Fibroblast of lung (primary cell): Measurements from ENCODE around the gene MYO1H. TPM values are rescaled to one million over a fixed set of nuclear protein-coding genes. Genes with fewer than 3 reads are reported as not detected.
"Not testable (repeated sequence)": the region's sequence is repeated elsewhere in the genome, so short reads cannot be mapped to it uniquely, and the experiment has no call there.

ENCODE experiments used
- DNase-seq, 2 donors: peaks; one replicate each; pipeline versions ENCODE4 v3.0.0 to v3.0.0-alpha.2; 2010; ENCODE audit warnings: low read depth in 2 of 2
- H2AFZ ChIP-seq: 2 replicates; pipeline ENCODE4 v1.5.1; 2012; ENCODE audit warnings: low read length, control low read depth, inconsistent platforms
- H3K27ac ChIP-seq: 2 replicates; pipeline ENCODE4 v1.5.1; 2011; ENCODE audit warnings: low read length, control low read depth; ENCODE audit not compliant: insufficient read depth
- H3K27me3 ChIP-seq: 2 replicates; pipeline ENCODE4 v1.5.1; 2011; ENCODE audit warnings: mild to moderate bottlenecking, low read length; ENCODE audit not compliant: control insufficient read depth, insufficient read depth
- H3K36me3 ChIP-seq: 2 replicates; pipeline ENCODE4 v1.5.1; 2011; ENCODE audit warnings: low read length; ENCODE audit not compliant: control insufficient read depth, insufficient read depth
- H3K4me1 ChIP-seq: 2 replicates; pipeline ENCODE4 v1.5.1; 2011; ENCODE audit warnings: low read length; ENCODE audit not compliant: control insufficient read depth, insufficient read depth; ENCODE audit errors: extremely low read depth
- H3K4me2 ChIP-seq: 2 replicates; pipeline ENCODE4 v1.5.1; 2011; ENCODE audit warnings: low read length, control low read depth; ENCODE audit not compliant: insufficient read depth; ENCODE audit errors: extremely low read depth
- H3K4me3 ChIP-seq, 4 experiments: fragments of 200-600 bp in 1 of 4; sonication (generic) in 1 of 4; replicated peaks in 1 of 4; 2 replicates each; pipeline ENCODE4 v1.5.1; 2011 to 2016; ENCODE audit warnings: low read length in 4 of 4, low read depth in 3 of 4, mild to moderate bottlenecking in 3 of 4, control low read depth in 2 of 4, inconsistent platforms in 1 of 4, mixed read lengths in 1 of 4; ENCODE audit not compliant: insufficient read depth in 1 of 4; ENCODE audit errors: control extremely low read depth in 1 of 4
- H3K79me2 ChIP-seq: 2 replicates; pipeline ENCODE4 v1.5.1; 2012; ENCODE audit warnings: mild to moderate bottlenecking, low read length, inconsistent platforms; ENCODE audit not compliant: control insufficient read depth, insufficient read depth
- H3K9ac ChIP-seq: 2 replicates; pipeline ENCODE4 v1.5.1; 2011; ENCODE audit warnings: mild to moderate bottlenecking, low read length, control low read depth; ENCODE audit not compliant: insufficient read depth
- H3K9me3 ChIP-seq: 2 replicates; pipeline ENCODE4 v1.5.1; 2012; ENCODE audit warnings: low read depth, low read length; ENCODE audit not compliant: control insufficient read depth, insufficient read depth
- H4K20me1 ChIP-seq: 2 replicates; pipeline ENCODE4 v1.5.1; 2011; ENCODE audit warnings: low read length; ENCODE audit not compliant: control insufficient read depth, insufficient read depth; ENCODE audit errors: extremely low read depth
- EZH2 ChIP-seq: IDR thresholded peaks from 2 replicates; pipeline ENCODE4 v1.5.1; 2012; ENCODE audit warnings: low read length, control low read depth, mild to moderate bottlenecking; ENCODE audit errors: missing control alignments
- polyA plus RNA-seq, 2 donors: library from polyadenylated mRNA; depleted of rRNA in 1 of 2; stranded (reverse) in 1 of 2; unstranded in 1 of 2; fragments of >200 nt; gene quantifications; 2 replicates each; pipeline ENCODE4 v1.2.1, GENCODE V29; 2011 to 2012; ENCODE audit warnings: missing spikeins in 1 of 2
- total RNA-seq: library from RNA; depleted of rRNA; stranded (reverse); fragments of >200 nt; gene quantifications from 2 replicates; pipeline ENCODE4 v1.2.1, GENCODE V29; 2014
- TF ChIP-seq, protein P1 (sequence below), 2 donors: IDR thresholded peaks in 1 of 2; conservative IDR thresholded peaks in 1 of 2; 1 replicate in 1 of 2; 2 replicates in 1 of 2; pipeline ENCODE4 v1.5.1; 2011 to 2012; ENCODE audit warnings: low read length in 2 of 2, control low read depth in 1 of 2, inconsistent platforms in 1 of 2, low read depth in 1 of 2, mild to moderate bottlenecking in 1 of 2

MYO1H gene
- total and polyA plus RNA-seq, 2 donors (not counting 1 experiment from before 2014, with no cell fraction given): 0.07 TPM; not detected in 1

DNA sequence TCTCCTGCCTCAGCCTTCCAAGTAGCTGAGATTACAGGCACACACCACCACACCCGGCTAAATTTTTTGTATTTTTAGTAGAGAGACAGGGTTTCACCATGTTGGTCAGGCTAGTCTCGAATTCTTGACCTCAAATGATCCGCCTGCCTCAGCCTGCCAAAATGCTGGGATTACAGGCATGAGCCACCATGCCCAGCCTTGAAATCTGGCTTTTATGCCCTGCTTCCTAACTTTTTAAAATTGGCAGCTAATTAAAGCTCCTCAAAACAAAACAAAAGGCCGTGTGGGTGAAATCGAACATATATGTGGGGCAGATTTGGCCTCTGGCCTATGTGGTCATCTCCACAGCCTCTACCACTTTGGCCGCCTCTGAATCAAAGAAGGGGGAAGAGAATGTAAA lies 91.5 kb downstream of the MYO1H start:
- no peak overlapping the region for H2AFZ ChIP-seq
- no peaks in the 10 kb centered on the region for H3K4me1 ChIP-seq
- peak overlapping the region; percentile 27 for H3K4me2 ChIP-seq
- no peaks in the 10 kb centered on the region for H3K79me2 ChIP-seq
- peaks cover 2% of the 10 kb centered on the region for H3K36me3 ChIP-seq
- TF ChIP-seq EZH2: no peak
- TF ChIP-seq, protein P1, sequence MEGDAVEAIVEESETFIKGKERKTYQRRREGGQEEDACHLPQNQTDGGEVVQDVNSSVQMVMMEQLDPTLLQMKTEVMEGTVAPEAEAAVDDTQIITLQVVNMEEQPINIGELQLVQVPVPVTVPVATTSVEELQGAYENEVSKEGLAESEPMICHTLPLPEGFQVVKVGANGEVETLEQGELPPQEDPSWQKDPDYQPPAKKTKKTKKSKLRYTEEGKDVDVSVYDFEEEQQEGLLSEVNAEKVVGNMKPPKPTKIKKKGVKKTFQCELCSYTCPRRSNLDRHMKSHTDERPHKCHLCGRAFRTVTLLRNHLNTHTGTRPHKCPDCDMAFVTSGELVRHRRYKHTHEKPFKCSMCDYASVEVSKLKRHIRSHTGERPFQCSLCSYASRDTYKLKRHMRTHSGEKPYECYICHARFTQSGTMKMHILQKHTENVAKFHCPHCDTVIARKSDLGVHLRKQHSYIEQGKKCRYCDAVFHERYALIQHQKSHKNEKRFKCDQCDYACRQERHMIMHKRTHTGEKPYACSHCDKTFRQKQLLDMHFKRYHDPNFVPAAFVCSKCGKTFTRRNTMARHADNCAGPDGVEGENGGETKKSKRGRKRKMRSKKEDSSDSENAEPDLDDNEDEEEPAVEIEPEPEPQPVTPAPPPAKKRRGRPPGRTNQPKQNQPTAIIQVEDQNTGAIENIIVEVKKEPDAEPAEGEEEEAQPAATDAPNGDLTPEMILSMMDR (conservative IDR thresholded peaks at IDR 0.05 in 1 of 2, IDR thresholded peaks at IDR 0.05 in 1 of 2; ENCODE audit: low read depth in 1 of 2, low read length in 2 of 2): no peak
- H3K4me3 ChIP-seq: no peak overlapping the region
- H3K9ac ChIP-seq: no peak overlapping the region
- no peak overlapping the region for H3K27ac ChIP-seq
- H3K9me3 ChIP-seq: no peaks in the 10 kb centered on the region
- no peaks in the 10 kb centered on the region for H4K20me1 ChIP-seq
- no peaks in the 10 kb centered on the region for H3K27me3 ChIP-seq
- no peak for DNase-seq

DNA sequence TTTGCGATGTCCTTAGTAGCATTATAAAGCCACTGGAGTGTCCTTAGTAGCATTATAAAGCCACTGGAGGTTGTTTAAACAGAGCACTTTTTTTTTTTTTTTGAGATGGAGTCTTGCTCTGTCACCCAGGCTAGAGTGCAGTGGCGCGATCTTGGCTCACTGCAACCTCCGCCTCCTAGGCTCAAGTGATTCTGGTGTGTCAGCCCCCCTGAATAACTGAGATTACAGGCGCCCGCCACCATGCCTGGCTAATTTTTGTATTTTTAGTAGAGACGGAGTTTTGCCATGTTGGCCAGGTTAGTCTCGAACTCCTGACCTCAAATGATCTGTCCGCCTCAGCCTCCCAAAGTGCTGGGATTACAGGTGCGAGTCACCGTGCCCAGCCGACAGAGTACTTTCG lies 92.3 kb downstream of the MYO1H start:
- H3K4me1 ChIP-seq, H3K36me3 ChIP-seq, H3K4me2 ChIP-seq, H3K9ac ChIP-seq, H3K9me3 ChIP-seq, H3K27me3 ChIP-seq, H2AFZ ChIP-seq, H3K27ac ChIP-seq, H3K79me2 ChIP-seq, DNase-seq, H4K20me1 ChIP-seq, H3K4me3 ChIP-seq: not testable (repeated sequence)

DNA sequence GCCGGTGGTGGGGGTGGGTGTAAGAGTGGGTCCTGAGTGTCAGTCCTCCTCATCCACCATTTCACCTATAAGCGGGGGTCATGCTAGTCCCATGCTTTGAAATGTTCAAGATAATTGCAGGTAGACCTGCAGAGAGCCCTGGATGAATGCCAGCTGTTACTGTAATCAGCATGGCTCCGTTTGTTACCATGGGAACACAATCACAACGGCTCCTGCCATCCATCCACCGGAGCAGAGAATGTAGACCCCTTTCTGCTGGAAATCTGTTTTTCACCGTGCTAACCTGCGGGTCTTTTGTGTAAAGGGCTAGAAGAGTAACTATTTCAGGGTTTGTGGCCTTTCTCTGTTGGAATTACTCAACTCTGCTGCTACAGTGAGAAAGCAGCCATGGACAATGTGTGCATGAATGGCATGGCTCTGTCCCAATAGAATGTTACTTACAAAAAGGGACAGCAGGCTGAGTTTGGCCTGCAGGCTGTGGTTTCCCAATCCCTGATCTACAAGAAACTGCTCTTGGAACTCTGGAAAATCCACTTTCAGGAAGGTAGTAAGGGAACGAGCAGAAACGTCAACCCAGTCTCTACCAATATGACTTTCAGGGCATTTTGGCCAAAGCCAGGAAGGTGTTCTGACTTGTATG lies 93.3 kb downstream of the MYO1H start:
- Histone ChIP-seq H3K9me3 (no peaks in the 10 kb centered on the region), H3K4me1 (no peaks in the 10 kb centered on the region), H3K4me3 (no peak overlapping the region), H2AFZ (no peak overlapping the region), H3K27ac (no peak overlapping the region), H3K27me3 (no peaks in the 10 kb centered on the region), H3K36me3 (peaks cover 4% of the 10 kb centered on the region), H4K20me1 (no peaks in the 10 kb centered on the region), H3K79me2 (no peaks in the 10 kb centered on the region), H3K9ac (no peak overlapping the region), H3K4me2 (no peak overlapping the region)
- TF ChIP-seq, protein P1 (conservative IDR thresholded peaks at IDR 0.05 in 1 of 2, IDR thresholded peaks at IDR 0.05 in 1 of 2; ENCODE audit: low read depth in 1 of 2, low read length in 2 of 2): no peak
- peak in 1 of 2 donors; percentile 18 for DNase-seq
